Measurements from ENCODE around the gene SMIM29.

Gene SMIM29

DNA sequence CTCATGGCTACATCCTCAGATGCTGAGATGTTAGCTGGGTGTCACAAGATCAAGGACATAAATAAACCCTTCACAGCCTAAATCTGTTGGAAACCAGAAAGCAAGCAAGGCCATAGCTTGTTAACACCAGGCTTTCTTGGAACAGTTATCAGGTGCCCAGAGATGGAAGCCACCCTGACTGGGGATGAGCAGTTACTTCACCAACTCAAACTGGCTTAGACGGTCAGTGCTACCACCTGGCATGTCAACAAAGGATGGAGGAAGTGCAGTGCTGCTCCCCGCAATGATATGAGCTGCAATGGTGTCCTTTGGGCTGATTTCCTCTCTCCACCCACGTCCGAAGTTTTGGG, 28.9 kb upstream of the SMIM29 start:
- TF ChIP-seq, protein P1, sequence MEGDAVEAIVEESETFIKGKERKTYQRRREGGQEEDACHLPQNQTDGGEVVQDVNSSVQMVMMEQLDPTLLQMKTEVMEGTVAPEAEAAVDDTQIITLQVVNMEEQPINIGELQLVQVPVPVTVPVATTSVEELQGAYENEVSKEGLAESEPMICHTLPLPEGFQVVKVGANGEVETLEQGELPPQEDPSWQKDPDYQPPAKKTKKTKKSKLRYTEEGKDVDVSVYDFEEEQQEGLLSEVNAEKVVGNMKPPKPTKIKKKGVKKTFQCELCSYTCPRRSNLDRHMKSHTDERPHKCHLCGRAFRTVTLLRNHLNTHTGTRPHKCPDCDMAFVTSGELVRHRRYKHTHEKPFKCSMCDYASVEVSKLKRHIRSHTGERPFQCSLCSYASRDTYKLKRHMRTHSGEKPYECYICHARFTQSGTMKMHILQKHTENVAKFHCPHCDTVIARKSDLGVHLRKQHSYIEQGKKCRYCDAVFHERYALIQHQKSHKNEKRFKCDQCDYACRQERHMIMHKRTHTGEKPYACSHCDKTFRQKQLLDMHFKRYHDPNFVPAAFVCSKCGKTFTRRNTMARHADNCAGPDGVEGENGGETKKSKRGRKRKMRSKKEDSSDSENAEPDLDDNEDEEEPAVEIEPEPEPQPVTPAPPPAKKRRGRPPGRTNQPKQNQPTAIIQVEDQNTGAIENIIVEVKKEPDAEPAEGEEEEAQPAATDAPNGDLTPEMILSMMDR (IDR thresholded peaks at IDR 0.05; ENCODE audit: insufficient read depth, low read length, poor library complexity, severe bottlenecking) = no peak
- no peak for DNase-seq (ENCODE audit: extremely low read depth, insufficient read length)
- peaks cover 6% of the 10 kb centered on the region for H3K36me3 ChIP-seq (ENCODE audit: control insufficient read depth, insufficient read depth, low read length)
- no peak overlapping the region for H3K4me3 ChIP-seq (replicated peaks; ENCODE audit: low read depth, low read length)
- H3K27me3 ChIP-seq (replicated peaks; ENCODE audit: control insufficient read depth, insufficient read depth, low read length) = no peaks in the 10 kb centered on the region

DNA sequence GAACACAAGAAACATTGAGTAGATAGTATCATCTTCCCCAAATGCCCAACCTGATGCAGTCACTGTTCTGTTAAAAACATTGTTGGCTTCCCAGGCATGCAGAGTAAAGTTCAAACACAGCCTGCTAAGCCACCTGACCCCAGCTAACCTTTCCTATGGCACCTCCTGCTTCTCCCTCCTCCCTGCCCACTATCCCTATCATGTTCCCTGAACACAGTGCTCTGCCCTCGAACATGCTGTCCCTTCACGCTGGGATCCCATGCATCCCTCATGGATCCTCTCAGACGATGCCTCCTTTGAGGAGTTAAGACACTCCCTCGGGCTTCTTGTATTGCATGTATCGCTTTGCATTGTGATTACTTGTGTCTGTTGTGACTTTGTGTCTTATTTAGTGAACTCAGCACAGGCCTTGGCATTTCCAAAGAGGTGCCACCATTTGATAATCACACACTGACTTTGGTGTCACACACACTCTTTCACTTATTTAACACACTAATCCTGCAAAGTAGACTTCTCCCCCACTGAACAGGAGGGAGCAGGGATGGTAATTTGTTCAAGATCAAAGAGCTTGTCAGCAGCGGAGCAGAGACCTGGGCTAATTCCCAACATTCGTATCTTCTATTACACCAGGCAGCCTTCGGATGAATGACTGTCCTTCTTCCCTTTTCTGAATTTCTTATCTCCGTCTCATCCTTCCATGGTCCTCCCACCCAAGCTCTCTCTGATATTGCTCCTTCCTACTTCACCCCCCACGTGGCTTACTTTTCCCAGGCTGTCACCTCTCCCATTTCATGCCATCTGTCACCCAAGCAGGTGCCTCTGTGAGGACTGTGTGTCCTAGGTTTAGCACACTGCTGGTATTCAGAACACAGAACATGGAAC, 28.3 kb upstream of the SMIM29 start:
- H3K36me3 ChIP-seq (ENCODE audit: control insufficient read depth, insufficient read depth, low read length) = peaks cover 6% of the 10 kb centered on the region
- TF ChIP-seq, protein P1 (IDR thresholded peaks at IDR 0.05; ENCODE audit: insufficient read depth, low read length, poor library complexity, severe bottlenecking) = no peak
- DNase-seq (ENCODE audit: extremely low read depth, insufficient read length) = no peak
- H3K4me3 ChIP-seq (replicated peaks; ENCODE audit: low read depth, low read length) = no peak overlapping the region
- no peaks in the 10 kb centered on the region for H3K27me3 ChIP-seq (replicated peaks; ENCODE audit: control insufficient read depth, insufficient read depth, low read length)

DNA sequence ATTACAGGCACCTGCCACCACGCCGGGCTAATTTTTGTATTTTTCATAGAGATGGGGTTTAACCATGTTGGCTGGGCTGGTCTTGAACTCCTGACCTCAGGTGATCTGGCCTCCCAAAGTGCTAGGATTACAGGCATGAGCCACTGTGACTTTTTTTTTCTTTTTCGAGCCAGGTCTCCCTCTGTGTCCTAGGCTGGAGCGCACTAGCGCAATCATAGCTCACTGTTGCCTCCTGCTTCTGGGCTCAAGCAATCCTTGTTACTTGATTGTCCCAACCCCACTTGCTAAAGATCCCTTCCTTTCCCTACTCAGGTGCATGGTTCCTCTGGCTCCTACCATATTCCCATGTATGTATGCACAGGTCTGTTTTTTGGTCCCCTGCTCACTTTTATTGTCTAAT, 27.4 kb upstream of the SMIM29 start:
- DNase-seq (ENCODE audit: extremely low read depth, insufficient read length) = no peak
- peaks cover 6% of the 10 kb centered on the region for H3K36me3 ChIP-seq (ENCODE audit: control insufficient read depth, insufficient read depth, low read length)
- TF ChIP-seq, protein P1 (IDR thresholded peaks at IDR 0.05; ENCODE audit: insufficient read depth, low read length, poor library complexity, severe bottlenecking) = no peak
- H3K4me3 ChIP-seq (replicated peaks; ENCODE audit: low read depth, low read length) = no peak overlapping the region
- H3K27me3 ChIP-seq (replicated peaks; ENCODE audit: control insufficient read depth, insufficient read depth, low read length) = no peaks in the 10 kb centered on the region

DNA sequence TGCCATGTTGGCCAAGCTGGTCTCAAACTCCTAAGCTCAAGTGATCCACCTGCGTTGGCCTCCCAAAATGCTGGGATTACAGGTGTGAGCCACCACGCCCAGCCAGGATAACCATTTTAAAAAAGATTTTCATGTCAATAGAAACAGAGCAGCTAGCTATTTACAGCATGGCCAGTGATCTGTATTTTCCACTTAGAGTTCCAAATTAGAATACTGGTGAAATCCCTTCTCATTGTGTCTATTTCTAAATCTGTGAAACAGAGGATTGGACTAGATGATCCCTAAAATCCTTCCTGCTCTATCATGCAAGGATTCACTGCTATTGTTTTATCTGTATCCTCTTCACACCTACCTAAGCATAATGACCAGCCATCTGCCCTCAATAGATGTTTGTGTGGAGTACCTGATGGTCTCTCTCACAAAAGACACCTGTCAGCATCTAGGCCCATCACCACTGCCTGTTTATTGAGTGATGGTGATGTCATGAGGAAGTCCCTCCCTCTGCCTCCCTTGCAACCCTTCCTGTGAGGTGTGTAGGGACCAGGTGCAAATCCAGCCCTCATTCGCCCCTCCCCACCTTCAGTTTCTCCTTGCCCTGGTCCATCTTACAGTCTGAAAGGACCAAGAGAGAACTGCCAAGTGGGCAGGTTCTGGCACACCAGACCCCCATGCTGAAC, 26.5 kb upstream of the SMIM29 start:
- TF ChIP-seq, protein P1 (IDR thresholded peaks at IDR 0.05; ENCODE audit: insufficient read depth, low read length, poor library complexity, severe bottlenecking) = no peak
- Histone ChIP-seq H3K27me3 (replicated peaks; ENCODE audit: control insufficient read depth, insufficient read depth, low read length) (no peaks in the 10 kb centered on the region), H3K36me3 (ENCODE audit: control insufficient read depth, insufficient read depth, low read length) (peaks cover 6% of the 10 kb centered on the region), H3K4me3 (replicated peaks; ENCODE audit: low read depth, low read length) (no peak overlapping the region)
- DNase-seq (ENCODE audit: extremely low read depth, insufficient read length) = no peak

DNA sequence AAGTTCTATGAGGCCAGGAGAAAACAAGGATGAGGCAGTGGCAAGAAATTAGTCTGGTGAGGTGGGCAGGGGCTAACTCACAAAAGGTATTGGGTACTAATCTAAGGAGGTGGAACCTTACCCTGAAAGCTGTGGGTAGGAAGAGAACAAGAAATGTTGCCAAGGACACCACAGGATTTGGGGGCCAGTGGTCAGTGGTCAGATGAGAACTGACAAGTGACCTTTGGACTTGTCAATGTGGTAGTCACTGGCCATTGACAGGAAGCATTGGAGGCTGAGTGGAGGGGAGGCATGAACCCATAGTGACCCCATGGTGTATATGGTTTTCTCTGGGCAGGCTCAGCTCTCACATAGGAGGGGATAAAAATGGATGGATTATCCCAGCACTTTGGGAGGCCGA, 25.3 kb upstream of the SMIM29 start:
- no peak for DNase-seq (ENCODE audit: extremely low read depth, insufficient read length)
- Histone ChIP-seq H3K4me3 (replicated peaks; ENCODE audit: low read depth, low read length) (no peak overlapping the region), H3K27me3 (replicated peaks; ENCODE audit: control insufficient read depth, insufficient read depth, low read length) (no peaks in the 10 kb centered on the region), H3K36me3 (ENCODE audit: control insufficient read depth, insufficient read depth, low read length) (no peaks in the 10 kb centered on the region)
- TF ChIP-seq, protein P1 (IDR thresholded peaks at IDR 0.05; ENCODE audit: insufficient read depth, low read length, poor library complexity, severe bottlenecking) = no peak
